ENCODE results near the gene RFX1. TPM values are rescaled to one million over a fixed set of nuclear protein-coding genes. Genes with fewer than 3 reads are reported as not detected.

The RFX1 gene
- total RNA-seq, 2 experiments from 2014 or later, result 14.6 to 16.3 TPM

- Histone ChIP-seq H3K36me3 (ENCODE audit: insufficient read depth, low read length) (no peaks in the 10 kb centered on the region), H3K4me1 (ENCODE audit: insufficient read depth, low read length) (peaks cover 3% of the 10 kb centered on the region), H3K4me3 (ENCODE audit: low read length) (no peak overlapping the region), H3K27me3 (ENCODE audit: control insufficient read depth in 1 of 2, insufficient read depth in 2 of 2, low read length in 2 of 2) (no peaks in the 10 kb centered on the region), H3K27ac (ENCODE audit: low read depth in 1 of 2, low read length in 2 of 2) (no peak overlapping the region), H3K9me3 (ENCODE audit: control insufficient read depth in 1 of 2, insufficient read depth in 1 of 2, low read length in 2 of 2) (no peaks in the 10 kb centered on the region)
- CTCF ChIA-PET, result no interaction called here
- TF ChIP-seq CTCF (IDR thresholded peaks at IDR 0.05), result no peak
- H3K9me3 Mint-ChIP-seq, result no peaks in the 10 kb centered on the region
- intact Hi-C loops (cut with DNase I, micrococcal nuclease), result no loop called here
- DNase-seq (peak in 1 of 14 experiments; percentile 12), ATAC-seq (ENCODE audit: poor library complexity) (no peak)
- no peaks in the 10 kb centered on the region for H3K4me1 Mint-ChIP-seq (ENCODE audit: low read depth)
- H3K27ac Mint-ChIP-seq, result no peak overlapping the region
- no peak overlapping the region for H3K4me3 Mint-ChIP-seq
- no peaks in the 10 kb centered on the region for H3K27me3 Mint-ChIP-seq
- POLR2A ChIA-PET, result interaction anchor here (0.7 kb wide), 1 partner anchor 9 kb away, joined by 3 read pairs; the partner anchor contains the start of gene RFX1
- no peaks in the 10 kb centered on the region for H3K36me3 Mint-ChIP-seq (ENCODE audit: low read depth)
These were observed 9.5 kb upstream of the RFX1 start for GRCh38 chr19:14015524-14016035.

GRCh38 chr19:14012378-14012915 lies 6.3 kb upstream of the RFX1 start:
- intact Hi-C loops (cut with DNase I, micrococcal nuclease), result no loop called here
- no peak for DNase-seq
- H3K27me3 ChIP-seq (ENCODE audit: control insufficient read depth in 1 of 2, insufficient read depth in 2 of 2, low read length in 2 of 2), result no peaks in the 10 kb centered on the region
- no peaks in the 10 kb centered on the region for H3K36me3 Mint-ChIP-seq (ENCODE audit: low read depth)
- H3K27ac ChIP-seq (ENCODE audit: low read depth in 1 of 2, low read length in 2 of 2), result no peak overlapping the region
- TF ChIP-seq CTCF (IDR thresholded peaks at IDR 0.05), result no peak
- H3K27me3 Mint-ChIP-seq, result no peaks in the 10 kb centered on the region
- H3K9me3 ChIP-seq (ENCODE audit: control insufficient read depth in 1 of 2, insufficient read depth in 1 of 2, low read length in 2 of 2), result no peaks in the 10 kb centered on the region
- ChIA-PET CTCF (no interaction called here), POLR2A (interaction anchor here (0.9 kb wide), 1 partner anchor 19 kb away, joined by 3 read pairs; the partner anchor contains the start of gene IL27RA)
- no peaks in the 10 kb centered on the region for H3K36me3 ChIP-seq (ENCODE audit: insufficient read depth, low read length)
- no peak overlapping the region for H3K4me3 Mint-ChIP-seq
- H3K9me3 Mint-ChIP-seq, result no peaks in the 10 kb centered on the region
- no peak overlapping the region for H3K4me3 ChIP-seq (ENCODE audit: low read length)
- no peaks in the 10 kb centered on the region for H3K4me1 Mint-ChIP-seq (ENCODE audit: low read depth)
- ATAC-seq (ENCODE audit: poor library complexity), result no peak
- no peak overlapping the region for H3K27ac Mint-ChIP-seq
- H3K4me1 ChIP-seq (ENCODE audit: insufficient read depth, low read length), result peaks cover 3% of the 10 kb centered on the region

GRCh38 chr19:14006766-14007562 lies 844 bp upstream of the RFX1 start:
- H3K4me3 Mint-ChIP-seq, result peak overlapping the region; percentile 89
- H3K36me3 ChIP-seq (ENCODE audit: insufficient read depth, low read length), result no peaks in the 10 kb centered on the region
- H3K27ac Mint-ChIP-seq, result peak overlapping the region; percentile 91
- intact Hi-C loops (cut with DNase I, micrococcal nuclease), result loop anchor here (1.0 to 5.0 kb wide), 7 partner anchors 16 to 100 kb away; partner anchors contain the start of genes DCAF15 (in 2 of the 2), BRME1 (in 1 of the 2), CC2D1A (in 1 of the 2) and MISP3 (in 1 of the 2)
- H3K27me3 Mint-ChIP-seq, result no peaks in the 10 kb centered on the region
- ATAC-seq (ENCODE audit: poor library complexity), result no peak
- H3K36me3 Mint-ChIP-seq (ENCODE audit: low read depth), result peaks cover 7% of the 10 kb centered on the region
- H3K9me3 ChIP-seq (ENCODE audit: control insufficient read depth in 1 of 2, insufficient read depth in 1 of 2, low read length in 2 of 2), result no peaks in the 10 kb centered on the region
- peak overlapping the region; percentile 99 for H3K27ac ChIP-seq (ENCODE audit: low read depth in 1 of 2, low read length in 2 of 2)
- CTCF ChIA-PET, result interaction anchor here (0.9 to 2.0 kb wide), 7 partner anchors 19 to 130 kb away, joined by 3 to 9 read pairs (median 4); partner anchors contain the start of genes ASF1B and IL27RA
- peak in 1 of 14 experiments; percentile 17 for DNase-seq
- peak overlapping the region; percentile 80 for H3K4me3 ChIP-seq (ENCODE audit: low read length)
- POLR2A ChIA-PET, result interaction anchor here (0.7 to 7.2 kb wide), 26 partner anchors 9 to 911 kb away, joined by 3 to 117 read pairs (median 4); partner anchors contain the start of genes DCAF15, DNAJB1, IL27RA and PRKACA
- no peak for TF ChIP-seq CTCF (IDR thresholded peaks at IDR 0.05)
- peaks cover 44% of the 10 kb centered on the region for H3K4me1 ChIP-seq (ENCODE audit: insufficient read depth, low read length)
- no peaks in the 10 kb centered on the region for H3K9me3 Mint-ChIP-seq
- H3K27me3 ChIP-seq (ENCODE audit: control insufficient read depth in 1 of 2, insufficient read depth in 2 of 2, low read length in 2 of 2), result no peaks in the 10 kb centered on the region
- peaks cover 37% of the 10 kb centered on the region for H3K4me1 Mint-ChIP-seq (ENCODE audit: low read depth)

Measured in CD4-positive, alpha-beta T cell (primary cell).